Measurements from ENCODE around the gene SLC27A4. TPM values are rescaled to one million over a fixed set of nuclear protein-coding genes. Genes with fewer than 3 reads are reported as not detected.
A peak's percentile ranks its signal among the peaks of the same experiment; 100 is the strongest.

SLC27A4 gene
- total and polyA plus RNA-seq, 10 of the 15 experiments (the other 5 are each of a cell fraction or from before 2014, with no cell fraction given): 0.13 to 14.0 (median 7.6) TPM

DNA sequence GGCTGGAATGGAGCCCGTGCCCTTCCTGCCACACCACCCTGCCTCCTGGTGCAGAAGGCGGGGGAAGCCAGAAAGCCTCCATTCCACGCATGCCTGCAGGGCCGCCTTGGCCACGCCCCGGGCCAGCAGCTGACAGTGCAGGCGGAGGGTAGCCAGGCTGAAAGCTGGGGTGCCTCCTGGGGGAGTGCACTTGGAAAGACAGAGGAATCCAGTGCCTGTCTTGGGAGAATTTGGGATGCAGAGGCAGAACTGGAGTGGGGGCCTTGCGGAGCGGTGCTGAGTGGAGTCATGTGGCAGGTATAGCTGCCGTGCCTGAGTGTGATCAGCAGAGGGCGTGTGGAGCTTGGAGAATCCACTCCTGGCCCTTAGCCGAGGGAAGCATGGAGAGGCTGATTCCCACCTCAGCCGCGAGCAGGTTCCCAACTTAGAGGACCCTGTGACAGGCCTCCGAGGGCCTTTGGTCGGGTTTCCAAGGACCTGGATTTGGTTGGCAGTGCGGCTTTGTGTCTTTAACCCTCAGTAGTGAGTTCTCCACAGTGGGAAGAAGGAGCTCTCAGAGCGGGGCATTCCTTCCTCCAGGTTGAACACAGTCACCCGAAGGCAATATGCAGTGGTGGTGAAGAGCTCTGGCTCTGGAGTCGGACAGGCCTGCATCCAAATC is 21.8 kb downstream of the SLC27A4 start (continued):
- TF ChIP-seq HCFC1 (IDR thresholded peaks at IDR 0.05; ENCODE audit: low read length) (no peak), NR2C2 (IDR thresholded peaks at IDR 0.05; ENCODE audit: borderline replicate concordance, control insufficient read depth, insufficient read length, low read depth) (no peak), BACH1 (IDR thresholded peaks at IDR 0.05; ENCODE audit: borderline replicate concordance) (peak; percentile 45; the same call in 1 of the 2 replicates), CBFB (IDR thresholded peaks at IDR 0.05; ENCODE audit: low read depth) (no peak), RAD21 (IDR thresholded peaks at IDR 0.05; ENCODE audit: insufficient read depth, low read depth, low read length) (peak; percentile 62), RAD51 (IDR thresholded peaks at IDR 0.05) (peak; percentile 70), CREB1 (IDR thresholded peaks at IDR 0.05; ENCODE audit: low read depth) (no peak), RB1 (IDR thresholded peaks at IDR 0.05; ENCODE audit: borderline replicate concordance) (peak; percentile 72; the same call in 1 of the 2 replicates), IKZF1 (conservative IDR thresholded peaks at IDR 0.05) (peak; percentile 74), BHLHE40 (IDR thresholded peaks at IDR 0.05; ENCODE audit: borderline replicate concordance in 1 of 2, low read depth in 2 of 2, low read length in 1 of 2) (peak in 1 of 2 experiments; percentile 20; a peak in 1 of 4 replicates), NFIC (IDR thresholded peaks at IDR 0.05; ENCODE audit: low read depth, low read length) (no peak)
- TF ChIP-seq, protein P1, sequence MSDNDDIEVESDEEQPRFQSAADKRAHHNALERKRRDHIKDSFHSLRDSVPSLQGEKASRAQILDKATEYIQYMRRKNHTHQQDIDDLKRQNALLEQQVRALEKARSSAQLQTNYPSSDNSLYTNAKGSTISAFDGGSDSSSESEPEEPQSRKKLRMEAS (IDR thresholded peaks at IDR 0.05; ENCODE audit: low read depth, low read length): peak; percentile 68
- TF ChIP-seq, protein P2, sequence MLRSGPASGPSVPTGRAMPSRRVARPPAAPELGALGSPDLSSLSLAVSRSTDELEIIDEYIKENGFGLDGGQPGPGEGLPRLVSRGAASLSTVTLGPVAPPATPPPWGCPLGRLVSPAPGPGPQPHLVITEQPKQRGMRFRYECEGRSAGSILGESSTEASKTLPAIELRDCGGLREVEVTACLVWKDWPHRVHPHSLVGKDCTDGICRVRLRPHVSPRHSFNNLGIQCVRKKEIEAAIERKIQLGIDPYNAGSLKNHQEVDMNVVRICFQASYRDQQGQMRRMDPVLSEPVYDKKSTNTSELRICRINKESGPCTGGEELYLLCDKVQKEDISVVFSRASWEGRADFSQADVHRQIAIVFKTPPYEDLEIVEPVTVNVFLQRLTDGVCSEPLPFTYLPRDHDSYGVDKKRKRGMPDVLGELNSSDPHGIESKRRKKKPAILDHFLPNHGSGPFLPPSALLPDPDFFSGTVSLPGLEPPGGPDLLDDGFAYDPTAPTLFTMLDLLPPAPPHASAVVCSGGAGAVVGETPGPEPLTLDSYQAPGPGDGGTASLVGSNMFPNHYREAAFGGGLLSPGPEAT (IDR thresholded peaks at IDR 0.05; ENCODE audit: low read depth): 0 out of 2 replicates have a peak, but pooled peaks have one; percentile 45
- TF ChIP-seq, protein P3, sequence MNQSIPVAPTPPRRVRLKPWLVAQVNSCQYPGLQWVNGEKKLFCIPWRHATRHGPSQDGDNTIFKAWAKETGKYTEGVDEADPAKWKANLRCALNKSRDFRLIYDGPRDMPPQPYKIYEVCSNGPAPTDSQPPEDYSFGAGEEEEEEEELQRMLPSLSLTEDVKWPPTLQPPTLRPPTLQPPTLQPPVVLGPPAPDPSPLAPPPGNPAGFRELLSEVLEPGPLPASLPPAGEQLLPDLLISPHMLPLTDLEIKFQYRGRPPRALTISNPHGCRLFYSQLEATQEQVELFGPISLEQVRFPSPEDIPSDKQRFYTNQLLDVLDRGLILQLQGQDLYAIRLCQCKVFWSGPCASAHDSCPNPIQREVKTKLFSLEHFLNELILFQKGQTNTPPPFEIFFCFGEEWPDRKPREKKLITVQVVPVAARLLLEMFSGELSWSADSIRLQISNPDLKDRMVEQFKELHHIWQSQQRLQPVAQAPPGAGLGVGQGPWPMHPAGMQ (IDR thresholded peaks at IDR 0.05; ENCODE audit: borderline replicate concordance): no peak

Data from GM12878 (cell line).